ENCODE measurements around the gene LRRC75A.
"Not testable (repeated sequence)": the region's sequence is repeated elsewhere in the genome, so short reads cannot be mapped to it uniquely, and the experiment has no call there.

The LRRC75A gene

DNA sequence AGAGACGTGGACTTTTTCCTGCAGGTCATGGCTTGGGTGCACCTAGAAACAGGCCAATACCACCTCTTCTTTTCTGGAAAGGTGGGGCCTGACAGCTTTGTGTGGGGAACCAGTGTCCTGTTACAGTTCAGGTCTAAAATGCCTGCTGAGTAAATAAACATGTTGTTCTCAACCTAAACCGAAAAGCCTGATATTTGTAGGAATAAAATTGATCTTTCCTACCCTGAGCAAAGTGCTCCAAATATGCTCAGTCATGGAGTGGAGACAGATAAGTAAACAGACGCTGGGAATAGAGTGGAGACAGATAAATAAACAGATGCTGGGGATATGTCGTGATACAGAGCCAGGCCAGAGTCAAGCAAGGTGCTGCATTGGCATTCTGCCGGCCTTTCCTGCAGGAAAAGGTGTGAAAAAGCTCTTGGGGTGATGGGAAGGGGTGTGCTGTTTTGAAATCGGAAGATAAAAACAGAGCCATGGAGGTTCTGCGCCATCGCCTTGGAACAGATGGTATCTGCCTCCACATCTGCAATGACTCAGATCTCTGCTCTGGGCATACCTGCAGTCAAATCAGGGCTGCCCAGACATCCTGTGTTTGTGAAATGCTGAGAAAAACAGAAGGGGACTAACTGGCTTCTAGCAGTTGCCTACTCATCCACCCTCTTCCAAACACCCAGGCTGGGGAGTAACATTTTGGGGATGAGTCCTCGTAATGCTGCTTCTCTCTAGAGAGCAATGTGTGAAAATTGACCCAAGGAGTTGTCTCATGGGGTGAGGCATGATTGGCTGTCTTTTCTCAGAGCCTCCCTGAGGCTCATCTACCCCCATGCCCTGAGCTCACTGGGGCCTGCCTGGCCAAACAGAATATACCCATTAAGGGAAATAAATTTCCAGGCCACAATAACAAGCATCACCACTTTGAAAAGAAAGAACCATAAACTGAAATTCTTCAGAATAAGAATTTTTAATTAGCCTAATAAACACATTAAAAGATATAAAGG lies 93.4 kb downstream of the LRRC75A start:
- DNase-seq (ENCODE audit: low read depth), result no peak

DNA sequence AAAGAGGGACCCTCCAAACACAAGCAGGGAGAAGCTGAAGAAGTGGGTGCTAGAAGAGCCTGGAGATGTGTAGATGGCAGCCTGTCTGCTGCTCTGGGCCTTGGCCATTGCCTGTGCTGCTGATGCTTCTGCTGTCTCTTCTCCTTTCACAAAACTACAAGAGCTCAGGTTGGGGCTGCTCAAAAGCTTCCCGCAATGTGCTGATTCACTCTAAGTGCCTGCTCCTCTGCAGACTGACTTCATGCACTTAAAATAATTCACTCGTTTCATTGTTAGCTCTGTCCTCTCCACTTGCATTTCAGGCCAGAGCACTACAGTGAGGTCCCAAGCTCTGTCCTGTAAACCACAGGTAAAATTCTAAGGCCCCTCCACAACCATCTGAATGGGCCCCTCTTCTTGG lies 95.3 kb downstream of the LRRC75A start:
- DNase-seq (ENCODE audit: low read depth), result not testable (repeated sequence)

DNA sequence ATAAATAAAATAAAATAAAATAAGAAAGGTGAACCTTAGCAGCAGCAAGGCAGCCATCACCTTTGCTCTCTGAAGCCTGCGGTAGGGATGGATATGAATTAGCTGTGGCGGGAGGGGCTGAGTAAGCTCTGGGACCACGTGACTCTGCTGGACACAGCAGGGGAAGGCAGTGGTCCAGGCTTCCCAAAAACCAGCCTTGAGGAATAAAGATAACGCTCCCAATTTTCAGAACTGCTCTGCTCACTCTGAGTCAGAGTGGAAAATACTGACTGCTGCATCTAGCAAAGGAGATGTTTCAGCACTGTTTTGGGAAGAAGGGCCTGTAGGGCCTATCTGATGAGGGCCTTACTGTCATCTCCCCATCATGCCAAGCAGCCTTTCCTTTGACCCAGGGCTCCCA lies 96.1 kb downstream of the LRRC75A start:
- not testable (repeated sequence) for DNase-seq (ENCODE audit: low read depth)

DNA sequence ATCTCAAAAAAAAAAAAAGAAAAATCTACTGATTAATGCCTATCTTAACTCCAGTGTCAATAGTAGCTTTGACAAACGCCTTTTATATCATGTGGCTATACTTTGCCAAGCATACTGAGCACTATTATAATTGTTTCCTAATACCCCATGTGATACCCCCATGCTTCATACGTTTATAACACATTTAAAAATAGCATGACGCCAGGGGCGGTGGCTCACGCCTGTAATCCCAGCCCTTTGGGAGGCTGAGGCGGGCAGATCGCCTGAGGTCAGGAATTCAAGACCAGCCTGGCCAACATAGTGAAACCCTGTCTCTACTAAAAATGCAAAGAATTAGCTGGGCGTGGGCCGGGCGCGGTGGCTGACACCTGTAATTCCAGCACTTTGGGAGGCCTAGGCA lies 99.5 kb downstream of the LRRC75A start:
- DNase-seq (ENCODE audit: low read depth), result not testable (repeated sequence)
